ENCODE measurements around the gene AOPEP.

The AOPEP gene

GRCh38 chr9:94850540-94851434 lies 124.3 kb downstream of the AOPEP start:
- no peak for DNase-seq

- DNase-seq: no peak
These were observed 125.0 kb downstream of the AOPEP start for GRCh38 chr9:94851467-94851866.

GRCh38 chr9:94851892-94852291 lies 125.4 kb downstream of the AOPEP start:
- DNase-seq: no peak

- no peak for DNase-seq
These were observed 125.9 kb downstream of the AOPEP start for GRCh38 chr9:94852373-94852772.

GRCh38 chr9:94853887-94854286 lies 127.4 kb downstream of the AOPEP start:
- DNase-seq: no peak

GRCh38 chr9:94855903-94856302 lies 129.4 kb downstream of the AOPEP start:
- no peak for DNase-seq

- no peak for DNase-seq
These were observed 131.3 kb downstream of the AOPEP start for GRCh38 chr9:94857791-94858190.

GRCh38 chr9:94859226-94859625 lies 132.7 kb downstream of the AOPEP start:
- DNase-seq: no peak

- no peak for DNase-seq
These were observed 133.4 kb downstream of the AOPEP start for GRCh38 chr9:94859891-94860290.

GRCh38 chr9:94860678-94861588 lies 134.4 kb downstream of the AOPEP start:
- DNase-seq: peak; percentile 67 to 80 (median 74)

GRCh38 chr9:94861589-94862272 lies 135.2 kb downstream of the AOPEP start:
- DNase-seq: no peak

GRCh38 chr9:94864196-94864595 lies 137.7 kb downstream of the AOPEP start:
- no peak for DNase-seq

GRCh38 chr9:94864862-94865509 lies 138.5 kb downstream of the AOPEP start:
- DNase-seq: no peak

- no peak for DNase-seq
These were observed 139.3 kb downstream of the AOPEP start for GRCh38 chr9:94865582-94866452.

- no peak for DNase-seq
These were observed 140.3 kb downstream of the AOPEP start for GRCh38 chr9:94866770-94867169.

- DNase-seq: peak; percentile 31 to 52 (median 42)
These were observed 140.9 kb downstream of the AOPEP start for GRCh38 chr9:94867281-94867841.

GRCh38 chr9:94867842-94868312 lies 141.4 kb downstream of the AOPEP start:
- DNase-seq: peak in 1 of 4 experiments; percentile 18

GRCh38 chr9:94868464-94868863 lies 142.0 kb downstream of the AOPEP start:
- DNase-seq: no peak

GRCh38 chr9:94869415-94869843 lies 142.9 kb downstream of the AOPEP start:
- no peak for DNase-seq

- DNase-seq: no peak
These were observed 143.9 kb downstream of the AOPEP start for GRCh38 chr9:94870465-94870792.
